ENCODE data around the gene UBE3C. TPM values are rescaled to one million over a fixed set of nuclear protein-coding genes. Genes with fewer than 3 reads are reported as not detected.

UBE3C gene
- total and polyA plus RNA-seq, 9 of the 15 experiments (the other 6 are each of a cell fraction or from before 2014, with no cell fraction given) = 9.6 to 91.7 (median 75.4) TPM

DNA sequence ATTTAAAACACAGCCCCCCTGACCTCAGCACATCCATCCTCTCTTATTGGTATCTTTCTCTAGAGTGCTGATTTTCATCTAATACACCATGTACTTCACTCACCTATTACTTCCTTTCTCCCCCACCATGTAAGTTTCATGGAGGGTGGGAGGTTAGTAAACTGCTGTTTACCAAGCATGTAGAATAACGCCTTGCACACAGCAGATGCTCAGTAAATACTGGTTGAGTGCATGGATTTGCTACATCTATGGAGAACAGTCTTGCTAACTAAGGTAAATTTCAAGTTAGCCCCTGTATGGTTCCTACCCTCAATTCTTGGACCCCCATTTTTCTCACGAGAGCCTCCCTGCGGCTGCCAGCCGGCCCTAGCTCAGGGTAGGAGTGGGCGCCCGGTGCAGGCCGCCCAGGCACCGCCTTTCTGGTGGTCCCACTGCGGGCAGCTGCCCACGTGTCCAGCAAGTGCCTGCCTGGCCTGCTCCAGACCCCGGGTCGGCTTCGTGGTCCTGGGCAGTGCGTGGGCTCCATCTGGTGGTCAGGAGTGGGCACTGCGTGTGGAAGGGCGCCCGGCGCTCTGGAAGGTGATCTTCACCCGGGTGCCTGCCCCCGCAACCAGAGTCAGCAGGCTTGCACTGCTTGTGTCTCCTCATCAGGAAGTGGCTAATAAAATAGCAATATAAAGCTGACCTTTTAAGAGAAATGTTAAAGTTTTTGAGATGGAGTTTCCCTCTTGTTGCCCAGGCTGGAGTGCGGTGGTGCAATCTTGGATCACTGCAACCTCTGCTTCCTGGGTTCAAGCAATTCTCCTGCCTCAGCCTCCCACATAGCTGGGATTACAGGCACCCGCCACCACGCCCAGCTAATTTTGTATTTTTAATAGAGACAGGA, 134.7 kb downstream of the UBE3C start (continued):
- TF ChIP-seq, protein P1, sequence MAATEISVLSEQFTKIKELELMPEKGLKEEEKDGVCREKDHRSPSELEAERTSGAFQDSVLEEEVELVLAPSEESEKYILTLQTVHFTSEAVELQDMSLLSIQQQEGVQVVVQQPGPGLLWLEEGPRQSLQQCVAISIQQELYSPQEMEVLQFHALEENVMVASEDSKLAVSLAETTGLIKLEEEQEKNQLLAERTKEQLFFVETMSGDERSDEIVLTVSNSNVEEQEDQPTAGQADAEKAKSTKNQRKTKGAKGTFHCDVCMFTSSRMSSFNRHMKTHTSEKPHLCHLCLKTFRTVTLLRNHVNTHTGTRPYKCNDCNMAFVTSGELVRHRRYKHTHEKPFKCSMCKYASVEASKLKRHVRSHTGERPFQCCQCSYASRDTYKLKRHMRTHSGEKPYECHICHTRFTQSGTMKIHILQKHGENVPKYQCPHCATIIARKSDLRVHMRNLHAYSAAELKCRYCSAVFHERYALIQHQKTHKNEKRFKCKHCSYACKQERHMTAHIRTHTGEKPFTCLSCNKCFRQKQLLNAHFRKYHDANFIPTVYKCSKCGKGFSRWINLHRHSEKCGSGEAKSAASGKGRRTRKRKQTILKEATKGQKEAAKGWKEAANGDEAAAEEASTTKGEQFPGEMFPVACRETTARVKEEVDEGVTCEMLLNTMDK (IDR thresholded peaks at IDR 0.05; ENCODE audit: borderline replicate concordance, insufficient read depth, low read depth, low read length, poor library complexity, severe bottlenecking) = peak; percentile 52
- TF ChIP-seq CBFB (CRISPR knock-in tag; IDR thresholded peaks at IDR 0.05) (0 out of 2 replicates have a peak, but pooled peaks have one; percentile 60), MCM2 (IDR thresholded peaks at IDR 0.05; ENCODE audit: low read depth) (no peak), ZNF695 (CRISPR knock-in tag; IDR thresholded peaks at IDR 0.05) (0 out of 2 replicates have a peak, but pooled peaks have one; percentile 38), JUN (IDR thresholded peaks at IDR 0.05; ENCODE audit: borderline replicate concordance, low read depth, low read length) (peak; percentile 20; the same call in 1 of the 2 replicates), JUN (CRISPR knock-in tag; IDR thresholded peaks at IDR 0.05; ENCODE audit: borderline replicate concordance) (no peak), ETV5 (CRISPR knock-in tag; IDR thresholded peaks at IDR 0.05; ENCODE audit: low read depth) (peak; percentile 68), GATAD2A (IDR thresholded peaks at IDR 0.05) (0 out of 2 replicates have a peak, but pooled peaks have one; percentile 9), RB1 (IDR thresholded peaks at IDR 0.05; ENCODE audit: low read depth) (peak; percentile 94), MTA2 (IDR thresholded peaks at IDR 0.05; ENCODE audit: low read depth) (no peak), SRF (CRISPR knock-in tag; IDR thresholded peaks at IDR 0.05) (peak in 1 of 2 experiments; percentile 44; a peak in 2 of 4 replicates), CREM (IDR thresholded peaks at IDR 0.05; ENCODE audit: low read depth) (peak; percentile 81), BHLHE40 (IDR thresholded peaks at IDR 0.05; ENCODE audit: low read length) (peak; percentile 61; the same call in 1 of the 2 replicates), MAZ (CRISPR knock-in tag; conservative IDR thresholded peaks at IDR 0.05 in 1 of 2, IDR thresholded peaks at IDR 0.05 in 1 of 2) (peak in 1 of 2 experiments; percentile 25; a peak in 3 of 4 replicates), RAD21 (CRISPR knock-in tag; conservative IDR thresholded peaks at IDR 0.05 in 1 of 2, IDR thresholded peaks at IDR 0.05 in 1 of 2) (peak; percentile 88 to 93), NFE2 (IDR thresholded peaks at IDR 0.05; ENCODE audit: low read depth) (no peak)
- TF ChIP-seq, protein P2, sequence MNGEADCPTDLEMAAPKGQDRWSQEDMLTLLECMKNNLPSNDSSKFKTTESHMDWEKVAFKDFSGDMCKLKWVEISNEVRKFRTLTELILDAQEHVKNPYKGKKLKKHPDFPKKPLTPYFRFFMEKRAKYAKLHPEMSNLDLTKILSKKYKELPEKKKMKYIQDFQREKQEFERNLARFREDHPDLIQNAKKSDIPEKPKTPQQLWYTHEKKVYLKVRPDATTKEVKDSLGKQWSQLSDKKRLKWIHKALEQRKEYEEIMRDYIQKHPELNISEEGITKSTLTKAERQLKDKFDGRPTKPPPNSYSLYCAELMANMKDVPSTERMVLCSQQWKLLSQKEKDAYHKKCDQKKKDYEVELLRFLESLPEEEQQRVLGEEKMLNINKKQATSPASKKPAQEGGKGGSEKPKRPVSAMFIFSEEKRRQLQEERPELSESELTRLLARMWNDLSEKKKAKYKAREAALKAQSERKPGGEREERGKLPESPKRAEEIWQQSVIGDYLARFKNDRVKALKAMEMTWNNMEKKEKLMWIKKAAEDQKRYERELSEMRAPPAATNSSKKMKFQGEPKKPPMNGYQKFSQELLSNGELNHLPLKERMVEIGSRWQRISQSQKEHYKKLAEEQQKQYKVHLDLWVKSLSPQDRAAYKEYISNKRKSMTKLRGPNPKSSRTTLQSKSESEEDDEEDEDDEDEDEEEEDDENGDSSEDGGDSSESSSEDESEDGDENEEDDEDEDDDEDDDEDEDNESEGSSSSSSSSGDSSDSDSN (IDR thresholded peaks at IDR 0.05; ENCODE audit: borderline replicate concordance in 1 of 2, low read depth in 2 of 2, low read length in 2 of 2) = no peak
- TF ChIP-seq, protein P3, sequence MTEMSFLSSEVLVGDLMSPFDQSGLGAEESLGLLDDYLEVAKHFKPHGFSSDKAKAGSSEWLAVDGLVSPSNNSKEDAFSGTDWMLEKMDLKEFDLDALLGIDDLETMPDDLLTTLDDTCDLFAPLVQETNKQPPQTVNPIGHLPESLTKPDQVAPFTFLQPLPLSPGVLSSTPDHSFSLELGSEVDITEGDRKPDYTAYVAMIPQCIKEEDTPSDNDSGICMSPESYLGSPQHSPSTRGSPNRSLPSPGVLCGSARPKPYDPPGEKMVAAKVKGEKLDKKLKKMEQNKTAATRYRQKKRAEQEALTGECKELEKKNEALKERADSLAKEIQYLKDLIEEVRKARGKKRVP (CRISPR knock-in tag; IDR thresholded peaks at IDR 0.05) = 0 out of 2 replicates have a peak, but pooled peaks have one; percentile 27
- TF ChIP-seq, protein P4, sequence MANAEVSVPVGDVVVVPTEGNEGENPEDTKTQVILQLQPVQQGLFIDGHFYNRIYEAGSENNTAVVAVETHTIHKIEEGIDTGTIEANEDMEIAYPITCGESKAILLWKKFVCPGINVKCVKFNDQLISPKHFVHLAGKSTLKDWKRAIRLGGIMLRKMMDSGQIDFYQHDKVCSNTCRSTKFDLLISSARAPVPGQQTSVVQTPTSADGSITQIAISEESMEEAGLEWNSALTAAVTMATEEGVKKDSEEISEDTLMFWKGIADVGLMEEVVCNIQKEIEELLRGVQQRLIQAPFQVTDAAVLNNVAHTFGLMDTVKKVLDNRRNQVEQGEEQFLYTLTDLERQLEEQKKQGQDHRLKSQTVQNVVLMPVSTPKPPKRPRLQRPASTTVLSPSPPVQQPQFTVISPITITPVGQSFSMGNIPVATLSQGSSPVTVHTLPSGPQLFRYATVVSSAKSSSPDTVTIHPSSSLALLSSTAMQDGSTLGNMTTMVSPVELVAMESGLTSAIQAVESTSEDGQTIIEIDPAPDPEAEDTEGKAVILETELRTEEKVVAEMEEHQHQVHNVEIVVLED (CRISPR knock-in tag; IDR thresholded peaks at IDR 0.05) = no peak

Measured in K562 (cell line).